Urothelium cell line (cell line): ENCODE data around the gene CCDC148.

ENCODE experiments used
- DNase-seq: peaks from one replicate; pipeline ENCODE4 v3.0.0; 2011; ENCODE audit warnings: low spot score, mixed read lengths
- FAIRE-seq: peaks from 2 replicates; lab custom pipeline; 2011; peaks lifted over from hg19 to GRCh38; lab: Jason Lieb, UNC

Gene CCDC148

DNA sequence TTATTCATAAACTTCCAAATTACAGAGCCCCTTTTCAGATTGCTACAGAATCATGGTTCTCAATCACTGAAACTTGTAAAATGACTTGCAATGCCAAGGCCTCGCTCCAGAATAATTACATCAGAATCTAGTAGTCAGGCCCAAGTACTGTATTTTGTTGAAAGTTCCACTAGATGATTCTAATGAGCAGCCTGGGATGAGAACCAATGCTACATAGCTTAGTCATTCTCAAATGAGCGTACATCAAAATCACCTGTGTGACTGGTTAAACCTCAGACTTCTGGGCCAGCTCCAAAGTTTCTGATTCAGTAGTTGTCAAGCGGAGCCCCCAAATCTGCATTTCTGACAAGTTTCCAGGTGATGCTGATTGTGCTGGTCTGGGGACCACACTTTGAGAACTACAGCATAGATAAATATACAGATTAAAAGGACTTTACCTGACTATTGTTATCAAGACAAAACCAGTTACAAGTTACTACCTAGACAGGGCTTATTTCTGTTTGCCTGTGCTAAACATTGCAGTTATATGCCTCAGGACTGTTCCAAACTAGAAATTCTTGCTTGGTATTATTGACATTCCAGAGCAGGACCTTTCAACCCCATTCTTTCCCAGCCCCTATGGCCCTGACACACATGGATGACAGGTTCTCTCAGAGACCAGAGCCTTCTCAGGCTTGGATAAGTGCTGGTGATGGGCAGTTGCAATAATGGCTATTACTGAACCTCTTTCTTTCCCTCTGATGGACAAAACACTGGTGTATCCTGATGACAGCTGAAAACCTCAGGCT is 271.8 kb downstream of the CCDC148 start:
- FAIRE-seq, result no peak
- no peak for DNase-seq

DNA sequence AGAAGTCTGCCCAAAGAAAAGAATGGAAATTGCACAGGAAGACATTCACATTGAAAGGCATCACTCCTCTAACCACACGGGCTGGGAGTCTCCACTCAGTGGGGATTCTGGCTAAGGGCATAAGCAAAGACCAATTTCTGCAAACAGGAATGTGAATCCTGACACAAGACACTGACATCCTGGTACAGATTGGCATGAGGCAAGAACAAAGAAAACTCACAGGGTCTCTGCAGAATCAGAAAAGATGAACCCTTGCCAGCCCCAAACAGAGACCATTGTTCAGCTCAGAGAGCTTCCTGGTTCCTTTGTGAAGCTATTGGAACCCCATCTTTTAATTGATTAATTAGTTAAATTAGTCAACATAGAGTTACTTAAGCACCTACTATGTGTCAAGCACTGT is 272.6 kb downstream of the CCDC148 start:
- DNase-seq (no peak), FAIRE-seq (no peak)

DNA sequence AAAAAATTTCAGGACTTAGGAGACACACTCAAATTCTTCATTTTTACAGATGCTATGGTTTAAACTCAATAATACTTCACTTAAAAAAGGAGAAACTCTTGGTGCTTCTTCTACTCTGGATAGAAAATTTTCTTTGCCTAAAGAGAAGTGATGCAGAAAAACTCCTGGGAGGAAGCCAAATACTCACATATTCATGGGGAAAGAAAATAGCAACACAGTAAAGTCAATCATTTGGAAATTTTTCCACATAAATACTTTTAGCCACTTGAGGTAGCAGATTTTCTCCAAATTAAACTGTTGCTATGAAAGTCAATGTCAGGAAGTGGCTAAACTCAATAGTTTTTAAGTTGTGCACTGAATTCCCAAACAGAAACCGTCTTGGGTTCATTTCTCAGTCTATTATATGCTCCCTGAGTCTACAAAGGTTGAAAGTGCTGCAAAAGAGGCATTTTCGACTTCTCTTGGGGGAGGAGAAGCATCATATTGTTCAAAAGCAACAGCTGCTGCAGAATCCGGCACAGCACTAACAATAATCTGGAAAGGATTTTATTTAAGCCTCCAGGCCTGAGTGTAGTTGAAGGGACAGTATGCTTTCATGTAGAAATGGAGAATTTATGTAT is 273.8 kb downstream of the CCDC148 start:
- DNase-seq (no peak), FAIRE-seq (no peak)

- FAIRE-seq, result no peak
- DNase-seq, result no peak
Measured at GRCh38 chr2:158181171-158181570, 275.4 kb downstream of the CCDC148 start.

- DNase-seq (peak; percentile 10), FAIRE-seq (no peak)
Measured at GRCh38 chr2:158179660-158180059, 276.9 kb downstream of the CCDC148 start.

GRCh38 chr2:158178646-158179045 is 277.9 kb downstream of the CCDC148 start:
- FAIRE-seq, result no peak
- DNase-seq, result no peak

GRCh38 chr2:158174956-158175355 is 281.6 kb downstream of the CCDC148 start:
- DNase-seq (no peak), FAIRE-seq (no peak)

- DNase-seq, result no peak
- no peak for FAIRE-seq
Measured at GRCh38 chr2:158174495-158174894, 282.1 kb downstream of the CCDC148 start.

GRCh38 chr2:158172719-158173118 is 283.8 kb downstream of the CCDC148 start:
- no peak for FAIRE-seq

DNA sequence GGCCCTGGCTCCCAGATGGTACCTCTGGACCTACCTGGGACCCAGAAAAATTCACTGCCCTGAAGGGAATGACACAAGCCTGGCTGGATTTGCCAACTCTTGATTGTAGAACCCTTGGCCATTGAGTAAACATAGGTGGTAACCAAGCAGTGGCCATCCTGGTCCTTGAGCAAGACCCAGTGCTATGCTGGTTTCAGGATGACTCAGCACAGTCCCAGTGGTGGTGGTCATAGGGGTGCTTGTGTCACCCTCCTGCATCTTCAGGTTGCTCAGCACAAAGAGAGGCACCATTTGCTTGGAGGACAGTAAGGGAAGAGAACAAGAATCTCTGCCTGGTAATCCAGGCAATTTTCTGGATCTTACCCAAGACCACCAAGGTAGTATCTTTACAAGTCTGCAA is 302.0 kb downstream of the CCDC148 start:
- FAIRE-seq (no peak), DNase-seq (no peak)

More at GRCh38 chr2:158172719-158173118, 283.8 kb downstream of the CCDC148 start:
- DNase-seq, result no peak

- DNase-seq, result no peak
- no peak for FAIRE-seq
Measured at GRCh38 chr2:158153270-158154015, 303.1 kb downstream of the CCDC148 start.

- FAIRE-seq, result no peak
- DNase-seq, result no peak
Measured at GRCh38 chr2:158144914-158145625, 311.5 kb downstream of the CCDC148 start.

GRCh38 chr2:158143703-158144360 is 312.7 kb downstream of the CCDC148 start:
- FAIRE-seq, result no peak
- no peak for DNase-seq

- no peak for FAIRE-seq
- DNase-seq, result no peak
Measured at GRCh38 chr2:158142568-158143332, 313.8 kb downstream of the CCDC148 start.

DNA sequence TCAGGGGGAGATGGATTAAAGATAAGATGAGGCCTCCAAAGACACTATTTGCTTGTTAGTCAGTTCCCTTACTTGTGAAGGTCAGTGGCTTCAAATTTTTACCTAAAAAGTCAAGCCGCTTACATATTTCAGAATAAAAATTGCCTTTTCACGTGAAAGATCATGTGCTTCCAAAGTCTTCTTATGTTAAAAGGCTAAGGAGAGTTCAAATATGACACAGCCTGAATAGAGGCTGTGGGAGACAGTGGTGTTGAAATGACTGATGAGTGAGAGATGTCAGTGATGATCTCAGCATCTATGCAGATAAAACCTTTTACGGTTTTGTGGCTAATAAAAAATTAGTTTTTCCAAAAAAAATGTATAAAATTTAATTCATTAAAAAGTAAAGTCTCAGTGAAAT is 314.4 kb downstream of the CCDC148 start:
- FAIRE-seq, result no peak
- no peak for DNase-seq

DNA sequence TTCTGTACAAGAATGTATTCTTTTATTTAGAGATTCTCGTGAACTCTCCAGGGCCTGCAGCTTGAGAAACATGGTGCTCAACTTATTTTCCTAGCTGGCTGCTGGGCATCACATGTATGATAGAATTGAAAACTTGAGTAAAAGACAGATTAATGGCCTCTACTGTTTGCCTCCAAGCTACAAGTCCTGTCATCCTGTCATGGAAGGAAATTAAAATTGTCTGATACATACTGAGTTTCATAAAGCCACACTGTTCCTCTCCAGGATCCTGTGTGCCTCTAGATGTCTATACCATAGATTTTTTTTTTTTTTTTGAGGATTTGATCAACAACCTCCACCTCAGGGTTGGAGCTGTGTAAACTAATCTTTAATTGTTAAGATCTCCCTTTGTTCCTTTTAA is 316.4 kb downstream of the CCDC148 start:
- no peak for FAIRE-seq

DNA sequence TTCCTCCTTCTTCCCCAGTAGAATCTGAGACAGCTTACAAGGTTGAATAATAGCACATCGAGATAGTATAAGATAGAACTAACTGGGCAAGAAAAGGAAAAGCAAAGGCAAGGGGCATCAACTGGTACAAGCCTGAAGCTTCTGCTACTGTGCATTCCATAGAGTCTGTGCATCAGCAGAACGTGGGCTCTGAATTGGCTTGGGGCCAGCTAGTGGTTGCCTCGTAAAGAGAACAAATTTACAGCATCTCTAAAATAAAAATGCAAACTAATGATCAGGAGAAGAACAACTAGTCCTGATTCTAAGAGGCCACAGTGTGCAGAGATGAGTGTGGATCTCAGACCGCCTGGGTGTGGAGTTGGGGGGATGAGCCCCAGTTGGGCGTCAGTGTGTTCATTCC is 318.3 kb downstream of the CCDC148 start:
- FAIRE-seq (no peak), DNase-seq (peak; percentile 9)

More for the DNA sequence above, 316.4 kb downstream of the CCDC148 start:
- DNase-seq, result no peak

GRCh38 chr2:158135096-158135495 is 321.5 kb downstream of the CCDC148 start:
- FAIRE-seq, result no peak
- no peak for DNase-seq

DNA sequence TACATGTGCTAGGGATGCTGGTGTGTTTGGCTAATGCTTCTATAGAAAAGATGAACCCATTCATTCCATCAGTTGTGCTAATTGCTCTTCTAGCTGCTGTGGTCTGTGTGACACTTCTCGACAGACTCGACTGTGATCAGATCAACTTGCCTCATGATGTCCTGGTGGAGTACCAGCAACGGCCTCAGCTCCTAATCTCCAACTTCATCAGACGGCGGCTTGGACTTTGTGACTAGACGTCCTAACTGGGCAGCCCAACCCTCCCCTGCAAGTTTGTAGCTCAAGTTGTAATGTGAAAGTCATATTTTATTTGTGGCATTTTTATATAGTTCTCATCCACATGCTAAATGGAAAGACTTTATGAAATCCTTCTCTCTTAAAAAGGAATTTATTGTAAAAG is 321.9 kb downstream of the CCDC148 start:
- no peak for FAIRE-seq
- DNase-seq, result no peak

DNA sequence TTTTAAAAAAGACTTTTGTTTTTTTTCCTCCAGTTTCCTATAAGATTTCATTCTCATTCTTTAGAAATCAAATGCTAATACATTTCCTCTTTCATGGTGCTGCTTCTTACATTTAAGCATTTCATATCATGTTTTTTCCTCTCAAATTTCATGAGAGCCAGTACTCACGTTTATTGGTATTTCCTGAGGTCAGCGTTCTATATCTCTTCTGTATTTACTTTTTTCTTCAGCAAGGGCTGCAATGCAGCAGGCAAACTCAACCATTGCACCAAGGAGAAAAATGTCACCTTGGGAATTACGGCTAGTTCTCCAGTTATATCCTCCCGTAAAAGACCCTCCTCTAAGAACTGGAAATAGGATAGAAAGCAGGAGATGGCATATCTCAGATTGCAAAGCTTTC is 322.5 kb downstream of the CCDC148 start:
- DNase-seq (no peak), FAIRE-seq (no peak)
